Upper lobe of left lung (tissue), 4 donors: ENCODE results near the gene PM20D2.

Experiments used
- CTCF ChIP-seq, 6 experiments: fragments of 450-650 bp in 4 of 6; fragments of 200-600 bp in 2 of 6; sonication (generic) in 2 of 6; IDR thresholded peaks; one replicate each; pipeline ENCODE4 v1.5.1; 2016 to 2019; ENCODE audit warnings: antibody characterized with exemption in 6 of 6
- EP300 ChIP-seq, 4 donors: sonication (generic); formaldehyde crosslinking; IDR thresholded peaks; one replicate each; pipeline ENCODE4 v1.5.1; 2017; ENCODE audit warnings: antibody characterized with exemption in 4 of 4, control low read depth in 2 of 4
- POLR2A ChIP-seq, 4 donors: fragments of 450-650 bp; IDR thresholded peaks; one replicate each; pipeline ENCODE4 v1.5.1; 2016 to 2017; ENCODE audit warnings: antibody characterized with exemption in 4 of 4, mild to moderate bottlenecking in 2 of 4

- TF ChIP-seq CTCF (IDR thresholded peaks at IDR 0.05) (no peak), POLR2A (IDR thresholded peaks at IDR 0.05) (no peak), EP300 (IDR thresholded peaks at IDR 0.05) (no peak)
These were observed 1.4 kb upstream of the PM20D2 start for GRCh38 chr6:89144354-89144906.
